KG1 (cell line): Measurements from ENCODE around the gene ETV6.
A peak's percentile ranks its signal among the peaks of the same experiment; 100 is the strongest.

ENCODE experiments used
- DNase-seq: peaks from one replicate; lab custom pipeline; 2025; lab: John Stamatoyannopoulos, UW

The ETV6 gene

DNA sequence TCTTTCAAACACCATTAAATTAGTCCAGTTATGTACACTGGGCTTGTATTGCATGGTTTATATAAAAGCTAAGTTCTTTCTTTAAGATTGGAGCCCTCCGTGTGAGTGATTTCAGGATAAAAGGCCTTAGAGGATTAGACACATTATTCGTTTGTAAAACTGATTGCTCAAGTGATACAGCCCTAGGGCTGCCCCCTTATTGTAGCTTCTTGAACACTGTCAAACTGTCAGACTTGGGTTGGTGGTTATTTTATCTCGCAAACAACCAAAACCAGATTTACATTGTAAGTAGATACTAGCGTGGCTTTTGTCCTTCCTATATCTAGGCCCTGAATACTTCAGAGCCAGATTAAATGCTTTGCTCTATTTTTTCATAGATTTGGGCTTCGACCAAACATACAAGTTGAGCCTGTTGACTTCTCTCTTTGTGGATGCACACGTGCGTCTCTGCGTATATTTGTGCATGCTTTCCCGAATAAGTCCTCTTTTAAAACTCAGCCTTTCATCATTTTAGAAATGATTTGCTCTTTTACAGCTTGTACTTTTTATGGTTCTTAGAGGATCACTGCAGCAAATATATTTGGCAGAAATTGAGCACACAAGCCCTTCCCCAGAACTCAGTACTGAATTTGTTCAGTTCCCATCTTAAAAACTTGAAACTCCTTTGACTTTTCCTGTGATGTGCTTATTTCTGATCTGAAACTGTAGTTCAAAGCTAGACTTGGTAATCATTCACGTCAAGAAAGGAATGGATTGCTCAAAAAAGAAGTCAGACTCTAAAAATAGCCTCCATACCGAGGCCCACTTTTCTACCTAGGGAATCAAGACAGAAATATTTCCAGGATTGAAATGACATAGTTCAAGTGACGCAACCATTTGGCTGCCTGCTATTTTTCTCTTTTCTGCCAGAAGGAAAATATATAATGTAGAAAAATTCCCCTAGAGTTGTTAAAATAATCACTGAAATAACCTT lies 129.5 kb downstream of the ETV6 start:
- no peak for DNase-seq

DNA sequence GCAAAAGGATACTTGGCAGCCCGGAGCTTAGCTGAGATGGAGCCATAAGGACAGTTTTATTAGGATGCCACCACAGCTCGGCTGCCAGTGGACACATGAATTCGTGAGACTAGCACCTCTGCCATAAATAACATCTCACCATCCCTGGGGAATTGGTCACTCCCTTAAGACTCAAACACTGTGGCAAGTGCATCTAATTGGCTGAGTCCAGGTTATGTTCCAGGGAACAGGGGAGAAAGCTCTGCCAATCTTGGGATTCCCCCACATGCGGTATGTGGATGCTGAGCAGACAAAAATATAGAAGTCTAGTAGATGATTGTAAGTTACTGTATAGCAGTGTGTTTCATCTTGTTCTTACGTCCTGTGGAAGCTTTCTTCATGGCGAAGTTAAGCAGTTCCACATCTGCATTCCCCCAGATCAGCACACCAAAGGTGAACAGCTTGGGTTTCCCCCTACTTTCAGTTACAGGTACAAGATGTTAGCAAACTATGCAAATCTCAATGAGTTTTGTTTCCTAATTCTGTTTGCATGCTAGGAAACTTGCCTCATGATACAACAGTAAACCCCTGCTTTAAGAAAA lies 131.1 kb downstream of the ETV6 start:
- no peak for DNase-seq

DNA sequence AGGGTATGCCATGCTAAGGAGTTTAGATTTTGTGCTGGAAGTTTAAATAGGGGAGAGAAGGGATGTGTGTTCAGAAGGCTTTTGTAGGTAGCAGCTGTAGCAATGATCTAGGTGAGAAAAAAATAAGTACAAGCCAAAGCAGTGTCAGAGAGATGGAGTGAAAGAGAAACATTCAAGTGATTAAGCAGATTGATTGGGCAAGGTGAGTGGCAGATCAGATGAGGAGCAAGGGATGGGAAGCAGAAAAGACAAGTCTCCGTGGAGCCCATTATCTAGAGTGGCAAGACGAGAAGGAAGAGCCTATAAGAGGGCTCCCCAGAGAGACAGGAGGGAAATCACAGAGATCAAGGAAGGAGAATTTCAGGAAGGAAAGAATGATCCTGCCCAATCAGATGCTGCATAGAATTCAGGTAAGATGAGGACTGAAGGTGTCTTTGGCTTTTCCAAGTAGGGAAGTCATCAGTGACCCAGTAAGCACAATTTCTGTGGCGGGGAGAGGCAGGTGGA lies 133.5 kb downstream of the ETV6 start:
- DNase-seq, result no peak

DNA sequence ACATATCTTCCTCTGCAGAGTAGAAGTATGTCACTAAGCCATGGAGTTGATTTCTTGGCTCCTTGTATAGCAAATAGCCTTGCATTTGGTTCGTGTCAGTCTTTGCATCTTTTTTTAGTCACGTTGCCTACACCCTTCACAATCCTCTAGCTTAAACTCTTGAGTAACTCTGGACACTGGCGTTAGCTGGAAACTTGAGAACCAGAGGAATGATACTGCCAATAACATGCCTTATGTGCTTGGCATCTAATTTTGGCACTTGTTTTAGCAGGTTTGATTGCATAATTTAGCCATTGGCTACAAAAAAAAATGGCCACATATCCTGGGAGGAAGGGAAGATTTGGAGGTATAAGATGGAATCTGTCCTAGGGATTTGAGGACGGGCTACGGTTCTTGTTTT lies 136.2 kb downstream of the ETV6 start:
- no peak for DNase-seq

DNA sequence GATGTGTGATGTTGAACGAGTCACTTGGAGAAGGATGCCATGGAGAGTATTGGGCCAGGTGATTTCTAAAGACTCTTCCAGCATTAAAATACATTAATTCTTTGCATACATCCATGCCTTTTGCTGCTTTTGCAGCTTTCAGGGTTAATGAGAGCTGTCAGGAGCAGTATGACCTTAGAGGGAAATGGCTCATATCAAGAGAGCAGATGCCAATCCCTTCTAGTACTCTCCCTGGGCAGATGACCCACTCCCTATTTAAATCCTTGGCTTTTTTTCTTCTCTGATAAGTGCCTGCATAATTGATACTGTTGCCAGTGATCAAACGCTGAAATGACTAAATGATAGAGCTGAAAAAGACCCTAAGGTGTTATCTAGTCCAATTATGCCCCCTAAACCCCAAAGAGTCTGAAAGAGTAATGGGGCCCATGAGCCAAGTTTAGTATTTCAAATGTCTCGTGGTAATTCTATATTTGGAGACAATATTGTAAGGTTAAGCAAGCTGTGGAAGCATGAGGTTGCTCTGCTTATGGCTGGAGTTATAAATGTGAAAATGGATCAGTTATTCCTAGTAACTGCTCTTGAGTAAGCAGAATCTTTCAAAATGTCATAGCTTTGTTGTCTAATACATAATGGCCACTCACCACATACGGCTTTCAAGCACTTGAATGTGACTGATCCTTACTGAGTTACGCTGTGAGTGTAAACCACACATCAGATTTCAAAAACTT lies 137.3 kb downstream of the ETV6 start:
- no peak for DNase-seq

DNA sequence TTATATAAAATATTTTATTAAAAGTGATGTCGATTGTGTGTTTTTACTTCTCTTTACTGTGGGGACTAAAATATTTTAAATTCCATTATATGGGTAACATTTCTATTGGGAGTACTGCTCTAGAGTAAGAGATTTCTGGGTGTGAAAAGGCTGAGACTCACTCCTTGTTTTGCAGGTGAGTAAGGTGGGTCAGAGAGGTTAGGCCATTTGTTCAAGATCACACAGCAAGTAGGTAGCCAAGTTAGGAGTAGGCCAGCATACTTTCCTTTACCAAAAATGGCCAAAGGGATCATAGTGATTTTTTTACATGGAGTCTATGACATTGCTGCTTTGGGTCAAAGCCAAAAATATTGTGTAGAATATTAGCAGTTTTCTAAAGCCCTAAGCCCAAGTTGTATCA lies 138.0 kb downstream of the ETV6 start:
- no peak for DNase-seq

DNA sequence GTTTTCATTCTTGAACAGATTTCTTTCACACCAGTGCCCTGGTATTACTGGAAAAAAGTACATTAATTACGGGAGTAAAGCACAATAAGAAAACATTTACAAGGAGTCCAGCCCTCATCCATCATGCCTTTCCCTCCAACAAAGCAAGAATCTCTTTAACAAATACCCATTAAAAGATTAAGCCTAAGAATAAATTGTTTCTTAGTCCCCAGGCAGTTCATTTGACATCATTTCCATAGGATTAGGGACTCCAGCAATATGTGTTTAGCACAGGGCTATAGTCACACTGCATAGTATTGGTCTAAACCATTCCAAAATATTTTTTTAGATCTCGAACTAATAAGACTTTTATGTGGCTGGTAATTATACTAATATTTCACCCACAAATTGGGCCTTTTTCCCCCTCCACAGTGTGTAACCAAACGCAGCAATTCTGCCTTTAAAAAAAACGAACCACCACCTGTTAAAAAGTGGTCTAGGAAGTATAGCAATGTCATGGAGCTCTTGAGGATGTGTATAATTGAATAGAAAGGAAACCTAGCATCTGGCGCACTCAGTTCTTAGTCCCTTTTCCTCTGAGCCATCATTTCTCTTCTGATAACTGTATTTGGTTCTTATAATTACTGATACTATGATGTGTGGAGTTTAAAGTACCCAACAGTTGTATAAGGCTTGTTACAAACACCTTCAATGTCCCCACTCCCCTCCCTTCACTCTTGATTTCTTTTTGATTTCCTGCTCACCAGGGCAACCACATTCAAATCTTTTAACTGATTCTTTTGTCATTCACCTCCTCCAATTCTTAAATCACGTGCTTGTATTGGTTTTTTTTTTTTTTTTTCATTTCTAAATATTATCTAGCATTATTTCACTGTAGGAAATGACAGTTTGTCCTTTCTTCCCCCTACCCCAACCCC lies 138.7 kb downstream of the ETV6 start:
- no peak for DNase-seq

DNA sequence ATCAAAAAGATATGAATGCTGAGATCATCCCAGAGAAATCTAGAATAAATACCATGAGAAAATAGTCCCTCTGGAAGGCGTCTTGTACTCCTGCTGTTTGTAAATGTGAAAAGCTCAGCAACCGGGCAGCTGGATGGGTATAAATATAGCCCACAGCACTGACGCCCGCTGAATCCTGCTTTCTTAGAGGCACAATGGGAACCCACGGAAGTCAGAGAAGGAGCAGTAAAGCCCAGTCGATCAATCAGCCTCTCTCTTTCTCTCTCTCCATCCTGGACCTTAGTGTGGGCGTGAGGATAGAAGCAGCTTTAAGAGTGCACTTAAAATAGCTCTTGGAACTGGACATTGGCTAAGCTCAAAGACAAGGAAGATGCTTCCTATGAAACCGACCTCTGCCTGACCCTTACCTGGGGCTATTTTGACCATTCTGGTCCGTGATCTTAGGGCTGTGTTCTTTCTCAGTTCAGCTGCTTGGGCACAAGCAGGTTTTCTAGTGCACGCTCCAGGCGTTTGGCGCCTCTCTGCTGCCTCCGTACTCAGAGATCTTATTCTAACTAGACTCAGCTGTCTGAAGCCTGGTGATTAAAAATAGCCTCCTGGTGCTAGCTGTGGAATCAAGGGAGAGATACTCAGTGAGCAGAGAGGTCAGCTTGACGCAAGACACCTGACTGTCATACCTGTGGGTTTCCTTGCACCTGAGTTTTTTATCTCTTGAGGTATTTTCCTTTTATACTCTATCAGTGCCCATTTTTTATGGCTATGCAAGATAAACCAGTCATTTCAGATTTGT lies 144.6 kb downstream of the ETV6 start:
- no peak for DNase-seq

DNA sequence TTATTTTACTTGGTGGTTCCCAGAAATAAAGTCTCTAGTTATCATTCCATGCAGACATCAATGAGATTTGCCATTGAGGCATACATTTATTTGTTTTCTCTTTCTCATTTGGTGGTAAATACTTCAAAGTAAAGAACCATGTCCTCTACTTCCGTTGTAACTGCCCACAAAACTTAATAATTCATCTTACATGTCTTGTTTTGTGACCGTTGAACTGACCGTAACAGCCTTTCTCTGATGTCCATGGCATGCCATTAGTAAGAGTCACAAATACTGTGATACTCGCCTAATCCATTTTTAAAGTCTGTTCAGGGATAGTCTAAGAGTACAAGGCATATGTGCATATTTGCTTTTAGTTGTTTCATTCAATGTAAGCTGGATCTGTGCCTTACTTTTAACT lies 145.3 kb downstream of the ETV6 start:
- DNase-seq, result no peak

DNA sequence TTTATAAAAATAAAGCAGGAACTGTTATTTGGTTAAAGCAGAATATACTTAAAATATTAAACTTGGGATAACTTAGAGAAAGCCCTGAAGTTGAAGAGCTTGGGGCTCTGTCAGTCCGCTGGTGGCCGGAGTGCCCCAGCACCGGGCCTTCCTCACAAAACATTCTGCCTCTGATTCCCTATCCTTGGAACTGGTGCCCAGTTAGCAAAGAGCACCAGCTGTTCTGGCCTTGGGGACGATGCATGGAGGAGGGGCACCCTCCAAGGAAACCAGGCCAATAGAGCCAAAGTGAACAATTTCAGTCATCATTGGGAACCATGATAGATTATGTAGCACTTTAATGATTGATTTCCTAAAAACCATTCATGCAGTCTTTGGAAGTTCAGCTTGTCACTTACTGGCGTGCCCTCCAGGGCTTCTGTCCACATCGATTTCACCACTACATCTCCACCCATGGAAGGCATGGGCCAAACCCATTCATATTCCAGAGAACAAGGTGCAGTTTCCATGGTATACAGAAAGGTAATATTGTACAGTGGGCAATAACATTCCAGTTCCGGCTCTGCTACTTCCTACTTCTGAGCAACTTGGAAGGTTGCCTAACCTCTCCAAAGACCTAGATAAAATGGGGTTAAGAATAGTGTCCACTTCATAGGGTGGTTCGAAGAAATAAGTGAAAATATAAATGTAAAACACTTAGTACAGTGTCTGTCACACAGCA lies 145.9 kb downstream of the ETV6 start:
- DNase-seq, result no peak

DNA sequence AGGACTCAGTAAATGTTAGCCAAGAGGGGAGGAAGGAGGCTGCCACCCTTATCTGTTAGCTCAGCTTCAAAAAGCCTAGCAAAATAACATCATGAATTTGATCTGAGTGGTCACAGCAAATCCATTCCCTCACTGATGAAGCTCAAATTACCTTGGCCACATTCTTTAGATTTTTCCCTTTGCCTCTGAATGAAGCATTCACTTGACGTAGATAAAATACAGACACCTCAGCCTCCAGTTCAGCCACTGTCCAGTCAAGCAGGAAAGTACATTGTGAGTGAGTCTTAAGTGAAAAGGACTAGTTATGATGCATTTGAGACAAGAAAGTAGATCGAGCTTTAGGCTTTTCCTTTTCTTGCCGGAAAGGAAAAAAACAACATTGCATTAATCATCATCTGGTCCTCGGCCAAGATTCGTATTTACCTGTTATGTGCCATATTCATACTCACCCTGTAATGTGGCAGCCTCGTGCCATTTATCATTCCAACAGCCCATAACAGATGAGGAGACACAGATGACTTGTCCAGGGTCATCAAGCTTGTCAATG lies 146.5 kb downstream of the ETV6 start:
- DNase-seq, result no peak

DNA sequence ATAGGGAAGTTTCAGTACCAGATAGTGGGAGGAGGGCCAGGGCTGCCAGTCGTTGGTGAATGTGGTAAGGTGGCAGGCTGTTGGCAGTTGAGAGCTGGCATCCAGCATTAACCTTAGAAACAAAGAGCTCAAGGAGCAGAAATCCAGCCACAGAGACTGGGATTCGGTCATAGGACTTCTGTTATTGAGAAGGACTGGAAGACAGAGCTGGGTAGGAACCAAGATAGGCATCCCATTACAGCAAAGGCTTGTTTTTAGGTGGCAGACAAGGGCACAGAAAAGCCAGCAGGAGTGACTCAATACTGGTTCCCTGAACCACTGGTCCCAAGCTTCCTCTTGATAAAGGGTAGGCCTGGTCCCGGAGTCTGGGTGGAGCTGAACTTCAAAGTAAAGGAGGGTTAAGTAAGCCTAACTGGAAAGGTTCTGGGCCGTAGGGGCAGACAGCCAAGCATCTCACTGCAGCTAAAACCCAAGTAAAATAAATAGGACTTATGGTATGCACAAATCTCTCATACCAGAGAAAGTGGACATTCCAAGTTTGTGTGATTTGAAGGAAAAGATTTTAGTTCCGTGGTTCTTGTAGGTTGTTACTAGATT lies 147.9 kb downstream of the ETV6 start:
- no peak for DNase-seq

DNA sequence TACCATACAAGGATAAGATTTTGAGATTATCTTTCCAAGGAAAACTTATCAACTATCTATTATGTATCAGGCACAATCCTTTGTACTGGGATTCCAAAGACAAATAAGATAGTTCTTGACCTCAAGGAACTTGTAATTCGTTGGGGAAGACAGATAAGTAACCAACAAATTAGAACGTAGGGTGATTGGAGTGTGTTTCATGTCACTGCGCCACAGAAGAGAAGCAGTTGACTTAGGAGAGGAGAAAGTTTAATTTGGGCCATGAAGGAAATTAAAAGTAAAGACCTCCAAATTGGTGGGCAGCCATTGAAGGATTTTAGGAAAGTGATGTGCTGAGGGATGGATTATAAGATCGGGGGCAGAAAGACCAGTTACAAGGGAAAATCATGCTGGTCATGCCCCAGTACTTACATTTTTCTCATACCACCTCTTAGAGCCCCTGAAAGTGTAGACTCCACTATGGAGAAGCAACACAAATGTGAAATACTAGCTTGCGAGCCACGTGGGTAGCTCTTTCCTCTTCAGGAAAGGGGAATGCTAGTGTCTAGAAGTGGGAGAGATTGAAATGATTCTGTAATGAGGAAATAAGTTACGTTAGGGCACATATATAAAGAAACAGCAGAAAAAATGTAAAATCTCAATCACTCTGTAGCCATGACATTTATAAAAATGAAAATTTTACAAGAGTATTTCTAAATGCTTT lies 148.7 kb downstream of the ETV6 start:
- no peak for DNase-seq

DNA sequence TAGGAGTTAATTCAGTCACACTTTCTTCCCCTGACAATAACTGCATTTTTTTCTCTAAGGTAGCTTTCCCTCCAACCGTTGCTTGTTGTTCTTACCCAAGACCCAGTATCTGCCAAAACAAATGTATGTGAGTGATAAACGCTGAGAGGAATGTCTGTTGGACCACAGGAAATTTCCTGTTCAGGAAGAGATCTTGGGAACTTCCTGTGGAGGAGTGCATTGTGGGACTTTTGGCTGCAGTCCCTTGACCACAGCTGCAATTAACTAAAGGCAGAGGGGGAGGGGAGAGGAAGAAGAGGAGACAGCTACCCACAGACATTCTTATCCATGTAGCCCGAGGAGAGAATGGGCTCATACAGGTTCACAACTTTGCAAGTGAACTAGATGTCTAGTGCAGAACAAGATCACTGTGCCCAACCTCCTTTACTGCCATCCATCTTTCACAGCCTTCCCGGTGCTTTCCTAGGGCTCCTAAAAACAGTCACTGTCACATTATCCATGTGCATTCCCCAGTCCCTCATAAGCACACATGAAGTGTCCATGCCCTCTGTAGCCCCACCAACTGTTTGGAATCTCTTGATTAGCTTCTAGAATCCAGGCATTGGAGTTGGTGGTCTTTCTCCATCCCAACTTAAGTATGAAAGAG lies 149.5 kb downstream of the ETV6 start:
- DNase-seq, result peak; percentile 39

DNA sequence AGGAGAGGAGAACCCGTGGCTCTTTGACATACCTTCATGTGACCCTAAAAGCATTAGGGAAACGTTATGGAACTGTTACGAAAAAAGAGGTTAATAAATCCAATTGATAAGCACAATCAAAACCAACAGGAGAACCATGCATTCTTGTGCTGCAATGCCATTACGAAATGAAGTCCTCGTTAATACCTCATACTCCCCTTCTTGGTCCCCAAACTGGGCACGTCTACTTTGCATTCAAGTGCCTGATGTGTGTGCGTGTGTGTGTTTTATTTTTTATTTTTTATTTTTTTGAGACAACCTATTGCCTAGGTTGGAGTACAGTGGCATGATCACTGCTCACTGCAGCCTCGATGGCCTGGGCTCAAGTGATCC lies 150.0 kb downstream of the ETV6 start:
- DNase-seq, result no peak

DNA sequence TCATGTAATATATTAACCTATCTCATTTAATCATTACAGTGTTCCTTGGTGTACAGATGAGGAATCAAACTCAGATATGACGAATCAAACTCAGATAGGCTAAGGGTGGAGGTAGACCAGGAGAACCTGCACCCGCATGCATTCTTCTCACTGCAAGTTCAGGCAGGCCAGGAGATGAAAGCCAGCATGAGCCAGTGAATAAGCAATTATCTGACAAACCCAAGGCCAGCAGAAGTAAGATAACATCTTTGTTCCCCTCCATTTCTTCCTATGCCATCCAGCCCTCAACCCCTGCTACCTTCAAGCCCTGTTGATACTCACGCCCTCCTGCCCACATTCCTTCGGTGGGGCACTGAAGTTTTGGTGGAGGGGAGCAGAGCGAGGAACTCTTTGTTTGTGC lies 152.2 kb downstream of the ETV6 start:
- DNase-seq, result no peak

DNA sequence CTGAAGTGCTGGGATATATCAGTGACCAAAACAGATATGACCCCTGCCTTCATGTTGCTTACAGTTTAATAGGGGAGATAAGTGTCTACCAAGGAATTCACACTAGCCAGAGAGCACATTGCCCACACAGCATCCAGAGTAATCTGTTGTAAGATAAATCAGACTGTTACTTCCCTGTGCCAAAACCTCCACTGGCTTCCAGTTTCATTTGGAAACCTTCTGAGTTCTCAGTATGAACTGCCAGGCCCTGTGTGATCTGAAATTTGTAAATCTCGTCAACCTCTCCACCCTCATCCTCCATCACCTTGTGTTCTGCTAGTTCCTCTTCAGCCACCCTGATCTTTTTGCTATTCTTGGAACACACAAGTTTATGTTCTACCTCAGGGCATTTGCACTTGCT lies 154.7 kb downstream of the ETV6 start:
- no peak for DNase-seq

DNA sequence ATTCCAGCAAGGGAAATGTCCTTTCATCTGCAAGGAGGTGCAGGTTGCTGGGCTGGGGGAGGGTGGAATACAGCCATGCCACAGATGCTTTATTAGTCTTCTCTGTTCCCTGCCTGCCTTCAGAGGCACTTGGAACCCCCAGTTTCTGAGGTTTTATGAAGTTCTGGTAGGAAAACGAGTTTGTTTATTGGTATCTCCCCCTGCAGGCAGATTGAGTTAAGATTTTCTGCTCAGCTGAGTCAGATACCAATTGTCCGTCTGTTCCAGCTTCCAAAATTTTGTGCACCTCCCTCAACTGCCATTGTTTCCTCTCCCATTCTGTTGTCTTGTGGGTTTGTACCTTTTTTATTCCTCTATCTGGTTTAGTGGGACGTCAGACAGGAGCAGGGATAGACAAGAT lies 155.6 kb downstream of the ETV6 start:
- no peak for DNase-seq
